HG02798 (cell line): ENCODE results near the gene NTF4.

ENCODE experiments used
- ATAC-seq: cut with Tn5 transposase; IDR thresholded peaks from one replicate; pipeline ENCODE4 v1.9.1; 2021; ENCODE audit warnings: mild to moderate bottlenecking; ENCODE audit not compliant: unreplicated experiment, poor library complexity

NTF4 gene, protein sequence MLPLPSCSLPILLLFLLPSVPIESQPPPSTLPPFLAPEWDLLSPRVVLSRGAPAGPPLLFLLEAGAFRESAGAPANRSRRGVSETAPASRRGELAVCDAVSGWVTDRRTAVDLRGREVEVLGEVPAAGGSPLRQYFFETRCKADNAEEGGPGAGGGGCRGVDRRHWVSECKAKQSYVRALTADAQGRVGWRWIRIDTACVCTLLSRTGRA

GRCh38 chr19:49064768-49065611, at the start of gene NTF4:
NTF4 (minus strand) TSS chr19:49064818; CDS start chr19:49061997, 2,821 bp downstream.
- no peak for ATAC-seq

GRCh38 chr19:49113762-49114629, 49.4 kb upstream of the NTF4 start, which contains the start of gene LIN7B:
LIN7B (plus strand) TSS chr19:49114370; CDS start chr19:49114405, 35 bp downstream.
- ATAC-seq: peak; percentile 56

GRCh38 chr19:49111218-49111998, 46.8 kb upstream of the NTF4 start:
- ATAC-seq: no peak

GRCh38 chr19:49110567-49110966, 45.9 kb upstream of the NTF4 start:
- no peak for ATAC-seq

DNA sequence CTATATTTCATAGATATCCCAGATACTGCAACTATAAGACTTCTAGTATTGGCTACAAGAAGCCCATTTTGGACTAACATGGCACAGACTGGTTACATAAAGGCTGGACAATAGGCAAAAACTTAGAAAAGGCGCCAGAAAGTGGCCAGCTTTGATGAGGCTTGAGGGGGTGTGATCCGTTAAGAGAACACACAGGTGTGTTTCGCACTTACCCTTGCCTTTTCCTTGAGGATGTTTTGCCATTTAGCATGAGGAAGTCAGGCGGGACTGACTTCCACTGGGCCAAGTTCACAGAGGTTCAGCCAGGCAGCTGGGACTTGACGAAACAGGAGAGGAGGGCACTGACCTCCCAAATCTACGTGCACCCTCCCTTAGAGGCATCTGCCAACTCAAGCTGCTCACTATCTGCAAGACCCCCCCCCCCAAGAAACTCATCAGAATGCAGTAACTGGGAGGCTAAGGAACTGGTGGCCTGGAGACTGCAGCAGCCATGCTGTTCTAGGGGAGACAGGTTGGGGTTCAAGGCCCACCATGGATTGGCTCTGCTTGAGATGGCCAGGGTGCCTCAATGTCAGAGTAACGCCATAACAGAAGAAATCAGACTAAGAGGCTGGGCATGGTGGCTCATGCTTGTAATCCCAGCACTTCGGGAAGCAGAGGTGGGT, 45.1 kb upstream of the NTF4 start:
- ATAC-seq: no peak

- no peak for ATAC-seq
These were observed 44.4 kb upstream of the NTF4 start for GRCh38 chr19:49109051-49109450.

DNA sequence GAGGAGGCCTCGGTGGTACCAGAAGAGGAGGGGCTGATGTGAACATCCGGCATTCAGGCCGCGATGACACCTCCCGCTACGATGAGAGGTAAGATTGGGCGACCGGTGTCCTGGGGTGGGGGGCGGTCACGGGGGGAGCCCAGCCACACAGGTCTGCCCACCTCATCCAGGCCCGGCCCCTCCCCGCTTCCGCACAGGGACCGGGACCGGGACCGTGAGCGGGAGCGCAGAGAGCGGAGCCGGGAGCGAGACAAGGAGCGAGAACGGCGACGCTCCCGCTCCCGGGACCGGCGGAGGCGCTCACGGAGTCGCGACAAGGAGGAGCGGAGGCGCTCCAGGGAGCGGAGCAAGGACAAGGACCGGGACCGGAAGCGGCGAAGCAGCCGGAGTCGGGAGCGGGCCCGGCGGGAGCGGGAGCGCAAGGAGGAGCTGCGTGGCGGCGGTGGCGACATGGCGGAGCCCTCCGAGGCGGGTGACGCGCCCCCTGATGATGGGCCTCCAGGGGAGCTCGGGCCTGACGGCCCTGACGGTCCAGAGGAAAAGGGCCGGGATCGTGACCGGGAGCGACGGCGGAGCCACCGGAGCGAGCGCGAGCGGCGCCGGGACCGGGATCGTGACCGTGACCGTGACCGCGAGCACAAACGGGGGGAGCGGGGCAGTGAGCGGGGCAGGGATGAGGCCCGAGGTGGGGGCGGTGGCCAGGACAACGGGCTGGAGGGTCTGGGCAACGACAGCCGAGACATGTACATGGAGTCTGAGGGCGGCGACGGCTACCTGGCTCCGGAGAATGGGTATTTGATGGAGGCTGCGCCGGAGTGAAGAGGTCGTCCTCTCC, 43.2 kb upstream of the NTF4 start:
- no peak for ATAC-seq

DNA sequence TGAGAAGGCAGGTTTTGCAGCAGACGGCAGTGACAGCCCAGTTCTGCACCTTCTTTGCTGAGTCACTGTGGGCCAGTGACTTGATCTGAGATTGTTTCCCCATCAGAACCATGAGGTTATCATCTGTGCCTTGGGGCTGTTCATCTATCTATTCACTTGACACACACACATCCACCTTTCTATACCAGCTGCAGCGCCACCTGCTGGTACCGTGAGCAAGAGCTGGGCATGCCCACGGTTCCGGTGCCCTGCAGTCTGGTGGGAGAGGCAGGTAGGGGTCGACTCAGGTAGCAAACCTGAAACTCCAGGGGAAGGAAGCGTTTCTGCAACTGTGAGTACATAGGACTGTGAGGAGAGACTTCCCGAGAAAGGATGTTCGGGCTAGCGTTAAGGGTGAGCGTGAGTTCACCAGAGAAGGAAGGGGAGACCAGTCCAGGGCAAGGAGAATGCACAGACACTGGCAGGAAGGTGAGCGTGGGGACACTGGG, 42.1 kb upstream of the NTF4 start:
- ATAC-seq: no peak

DNA sequence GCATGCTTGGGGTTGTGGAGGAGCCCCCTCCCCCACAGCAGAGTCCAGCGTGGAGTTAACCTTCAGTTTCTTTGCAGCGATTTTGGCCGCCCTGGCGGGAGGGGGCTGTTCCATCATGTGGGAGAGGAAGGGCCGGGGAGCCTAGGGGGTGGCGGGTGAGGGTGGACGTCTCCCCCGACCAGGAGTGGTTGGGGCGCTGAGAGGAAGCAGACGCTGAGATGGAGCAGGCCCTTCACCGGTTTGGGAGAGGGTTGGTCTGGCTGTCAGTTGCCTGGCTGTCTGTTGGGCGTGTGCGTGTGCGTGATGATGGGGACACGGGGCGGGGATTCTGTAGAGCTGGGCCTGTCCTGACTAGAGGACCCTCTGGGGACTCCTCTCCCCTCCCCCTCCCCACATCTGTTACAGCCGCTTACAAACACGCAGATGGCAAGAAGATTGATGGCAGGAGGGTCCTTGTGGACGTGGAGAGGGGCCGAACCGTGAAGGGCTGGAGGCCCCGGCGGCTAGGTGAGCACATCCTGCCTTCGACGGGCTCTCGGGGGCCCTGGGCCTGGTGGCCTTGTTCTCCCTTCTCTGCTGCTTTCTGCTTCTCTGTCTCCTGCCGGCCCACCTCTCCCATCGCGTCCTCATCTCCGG, 39.7 kb upstream of the NTF4 start:
- no peak for ATAC-seq

GRCh38 chr19:49103331-49104085, 38.9 kb upstream of the NTF4 start:
- ATAC-seq: no peak

DNA sequence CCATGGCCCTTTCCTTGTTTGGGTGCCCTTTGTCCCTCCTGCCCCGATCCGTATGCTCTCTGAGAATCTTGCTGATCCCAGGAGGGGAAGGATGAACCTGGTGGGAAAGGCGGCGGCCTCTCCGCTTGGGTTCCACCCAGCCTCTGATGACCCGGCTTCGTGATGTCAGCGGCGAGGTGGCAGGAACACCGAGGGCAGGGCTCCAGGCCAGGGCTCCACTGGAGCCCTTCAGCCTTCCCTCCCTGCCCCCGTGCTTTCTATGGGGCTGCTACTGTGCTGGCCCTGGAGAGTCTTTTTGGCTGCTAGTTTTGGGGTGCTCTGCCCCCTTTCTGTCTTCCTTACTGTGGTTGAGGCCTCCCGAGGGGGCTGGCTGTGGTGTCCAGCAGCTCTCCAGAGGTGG, 37.7 kb upstream of the NTF4 start:
- no peak for ATAC-seq

- ATAC-seq: no peak
These were observed 36.5 kb upstream of the NTF4 start for GRCh38 chr19:49101160-49101559.

- no peak for ATAC-seq
These were observed 34.2 kb upstream of the NTF4 start for GRCh38 chr19:49098795-49099194.

GRCh38 chr19:49097453-49098288, 33.1 kb upstream of the NTF4 start:
- ATAC-seq: no peak

- no peak for ATAC-seq
These were observed 30.2 kb upstream of the NTF4 start for GRCh38 chr19:49094505-49095482.
